GM23338 (cell line): ENCODE measurements around the gene NIPA2. TPM values are rescaled to one million over a fixed set of nuclear protein-coding genes. Genes with fewer than 3 reads are reported as not detected.
A peak's percentile ranks its signal among the peaks of the same experiment; 100 is the strongest.

ENCODE experiments used
- ATAC-seq: fragments of 200-7000 bp; cut with Tn5 transposase; 3 replicates; pipeline ENCODE4 v1.9.1; 2020
- DNase-seq: peaks from one replicate; pipeline ENCODE4 v3.0.0-alpha.2; 2015; ENCODE audit warnings: low spot score
- H2AFZ ChIP-seq: fragments of 200-600 bp; sonication (generic); 2 replicates; pipeline ENCODE4 v1.8.0; 2016; ENCODE audit warnings: antibody characterized with exemption, mild to moderate bottlenecking, moderate library complexity
- H3F3A ChIP-seq: fragments of 200-600 bp; sonication (generic); replicated peaks from 2 replicates; pipeline ENCODE4 v1.8.0; 2017; ENCODE audit warnings: antibody characterized with exemption, mixed run types, low read depth
- H3K27ac ChIP-seq: fragments of 200-600 bp; sonication (generic); 2 replicates; pipeline ENCODE4 v1.6.1; 2016; ENCODE audit warnings: low read depth
- H3K27me3 ChIP-seq: fragments of 200-600 bp; sonication (generic); 2 replicates; pipeline ENCODE4 v1.8.0; 2016; ENCODE audit warnings: mild to moderate bottlenecking, mixed run types, moderate library complexity; ENCODE audit not compliant: insufficient read depth
- H3K36me3 ChIP-seq: fragments of 200-600 bp; sonication (generic); 2 replicates; pipeline ENCODE4 v1.8.0; 2016; ENCODE audit warnings: mild to moderate bottlenecking; ENCODE audit not compliant: insufficient read depth
- H3K4me1 ChIP-seq: fragments of 200-600 bp; sonication (generic); 2 replicates; pipeline ENCODE4 v1.8.0; 2016; ENCODE audit warnings: mild to moderate bottlenecking, moderate library complexity; ENCODE audit not compliant: insufficient read depth
- H3K4me2 ChIP-seq: fragments of 200-600 bp; sonication (generic); 2 replicates; pipeline ENCODE4 v1.7.1; 2017; ENCODE audit warnings: mixed run types
- H3K4me3 ChIP-seq: fragments of 200-600 bp; sonication (generic); 2 replicates; pipeline ENCODE4 v1.6.1; 2016; ENCODE audit warnings: mixed run types
- H3K79me2 ChIP-seq: fragments of 200-600 bp; sonication (generic); replicated peaks from 2 replicates; pipeline ENCODE4 v1.8.0; 2017; ENCODE audit warnings: mild to moderate bottlenecking; ENCODE audit not compliant: insufficient read depth
- H3K9me2 ChIP-seq: fragments of 200-600 bp; sonication (generic); 2 replicates; pipeline ENCODE4 v1.8.0; 2017; ENCODE audit not compliant: insufficient read depth
- H4K20me1 ChIP-seq: fragments of 200-600 bp; sonication (generic); replicated peaks from 2 replicates; pipeline ENCODE4 v1.8.0; 2017; ENCODE audit warnings: mild to moderate bottlenecking; ENCODE audit not compliant: insufficient read depth
- H3K27ac Mint-ChIP-seq: 2 replicates; pipeline ENCODE4 v1.8.0; 2020; ENCODE audit warnings: inconsistent platforms, mild to moderate bottlenecking, moderate library complexity, mixed read lengths
- H3K27me3 Mint-ChIP-seq: 3 replicates; pipeline ENCODE4 v1.8.0; 2022; ENCODE audit warnings: low read depth, mild to moderate bottlenecking, moderate library complexity, mixed read lengths, inconsistent platforms; ENCODE audit not compliant: insufficient read depth, poor library complexity
- H3K36me3 Mint-ChIP-seq: 3 replicates; pipeline ENCODE4 v1.8.0; 2021; ENCODE audit warnings: low read depth, mild to moderate bottlenecking, inconsistent platforms, moderate library complexity, mixed read lengths
- H3K4me1 Mint-ChIP-seq: 3 replicates; pipeline ENCODE4 v1.8.0; 2020; ENCODE audit warnings: mild to moderate bottlenecking, inconsistent platforms, mixed read lengths
- H3K4me3 Mint-ChIP-seq: 3 replicates; pipeline ENCODE4 v1.8.0; 2021; ENCODE audit warnings: moderate library complexity, mild to moderate bottlenecking, inconsistent platforms, mixed read lengths
- H3K9me3 Mint-ChIP-seq: 3 replicates; pipeline ENCODE4 v1.8.0; 2020; ENCODE audit warnings: moderate library complexity, mild to moderate bottlenecking, inconsistent platforms, mixed read lengths
- CREB1 ChIP-seq: fragments of 250-450 bp; sonication (Bioruptor Pico); IDR thresholded peaks from 2 replicates; pipeline ENCODE4 v1.5.0; 2020; ENCODE audit warnings: low read depth, mild to moderate bottlenecking, moderate library complexity
- EZH2 ChIP-seq: fragments of 200-600 bp; sonication (generic); IDR thresholded peaks from one replicate; pipeline ENCODE4 v1.8.0; 2017; ENCODE audit warnings: antibody characterized with exemption, mild to moderate bottlenecking, low read depth; ENCODE audit not compliant: unreplicated experiment
- EZH2phosphoT487 ChIP-seq: fragments of 200-600 bp; sonication (generic); IDR thresholded peaks from one replicate; pipeline ENCODE4 v1.8.1; 2018; ENCODE audit warnings: antibody characterized with exemption; ENCODE audit not compliant: unreplicated experiment
- JUNB ChIP-seq: IDR thresholded peaks from one replicate; pipeline ENCODE4 v1.6.1; 2016; ENCODE audit warnings: antibody characterized with exemption; ENCODE audit not compliant: unreplicated experiment
- NANOG ChIP-seq: IDR thresholded peaks from 2 replicates; pipeline ENCODE4 v1.6.1; 2016; ENCODE audit warnings: antibody characterized with exemption, borderline replicate concordance
- POLR2AphosphoS5 ChIP-seq: IDR thresholded peaks from 2 replicates; pipeline ENCODE4 v1.6.1; 2016; ENCODE audit warnings: antibody characterized with exemption, low read depth
- STAT1 ChIP-seq: IDR thresholded peaks from one replicate; pipeline ENCODE4 v1.6.1; 2016; ENCODE audit warnings: antibody characterized with exemption; ENCODE audit not compliant: unreplicated experiment
- ZNF114 ChIP-seq: fragments of 250-450 bp; sonication (Bioruptor Pico); IDR thresholded peaks from 2 replicates; pipeline ENCODE4 v1.5.0; 2020; ENCODE audit warnings: mild to moderate bottlenecking, moderate library complexity
- ZNF331 ChIP-seq: fragments of 250-450 bp; sonication (Bioruptor Pico); IDR thresholded peaks from 2 replicates; pipeline ENCODE4 v1.5.0; 2020; ENCODE audit warnings: low read depth, mild to moderate bottlenecking, moderate library complexity
- ZNF462 ChIP-seq: fragments of 250-450 bp; sonication (Bioruptor Pico); IDR thresholded peaks from 2 replicates; pipeline ENCODE4 v1.5.0; 2020; ENCODE audit warnings: mild to moderate bottlenecking, moderate library complexity
- polyA plus RNA-seq: library from polyadenylated mRNA; unstranded; fragments of >200 nt; fragmentation: Nextera tagmentation; extraction: Ambion mirVana; gene quantifications from 2 replicates; pipeline ENCODE4 v1.2.1, GENCODE V29; 2016
- total RNA-seq: library from RNA; depleted of rRNA; stranded (reverse); fragments of >200 nt; shearing (Covaris generic); gene quantifications from 2 replicates; pipeline ENCODE4 v1.2.3, GENCODE V29; 2014
- TF ChIP-seq, protein P1 (sequence below), 2 experiments: fragments of 200-600 bp in 1 of 2; sonication (generic) in 1 of 2; conservative IDR thresholded peaks; 2 replicates each; pipeline versions ENCODE4 v1.5.1 to v1.6.1; 2016 to 2017; ENCODE audit warnings: antibody characterized with exemption in 2 of 2, low read depth in 2 of 2, mild to moderate bottlenecking in 2 of 2, moderate library complexity in 1 of 2
- TF ChIP-seq, protein P2 (sequence below): IDR thresholded peaks from one replicate; pipeline ENCODE4 v1.6.1; 2018; ENCODE audit warnings: antibody characterized with exemption; ENCODE audit not compliant: unreplicated experiment
- TF ChIP-seq, protein P3 (sequence below): IDR thresholded peaks from 2 replicates; pipeline ENCODE4 v1.6.1; 2016; ENCODE audit warnings: antibody characterized with exemption

The NIPA2 gene
- total and polyA plus RNA-seq, 2 experiments from 2014 or later: 35.0 to 105 TPM

- Histone ChIP-seq H3K27me3 (no peaks in the 10 kb centered on the region), H2AFZ (no peak overlapping the region), H3K9me2 (no peaks in the 10 kb centered on the region), H3K79me2 (peaks cover 100% of the 10 kb centered on the region), H3K36me3 (peaks cover 3% of the 10 kb centered on the region; the same call in 1 of the 2 replicates), H3F3A (0 out of 2 replicates have a peak, but pooled peaks cover 7% of the 10 kb centered on the region), H3K27ac (peak overlapping the region; percentile 57), H3K4me2 (peak overlapping the region; percentile 65), H3K4me1 (peaks cover 22% of the 10 kb centered on the region), H3K4me3 (peak overlapping the region; percentile 12; the same call in 1 of the 2 replicates), H4K20me1 (peaks cover 43% of the 10 kb centered on the region)
- Mint-ChIP-seq H3K4me1 (peaks cover 42% of the 10 kb centered on the region), H3K27ac (peak overlapping the region; percentile 94), H3K9me3 (no peaks in the 10 kb centered on the region), H3K27me3 (peaks cover 3% of the 10 kb centered on the region), H3K36me3 (peaks cover 70% of the 10 kb centered on the region), H3K4me3 (peak overlapping the region; percentile 25)
- TF ChIP-seq, protein P1, sequence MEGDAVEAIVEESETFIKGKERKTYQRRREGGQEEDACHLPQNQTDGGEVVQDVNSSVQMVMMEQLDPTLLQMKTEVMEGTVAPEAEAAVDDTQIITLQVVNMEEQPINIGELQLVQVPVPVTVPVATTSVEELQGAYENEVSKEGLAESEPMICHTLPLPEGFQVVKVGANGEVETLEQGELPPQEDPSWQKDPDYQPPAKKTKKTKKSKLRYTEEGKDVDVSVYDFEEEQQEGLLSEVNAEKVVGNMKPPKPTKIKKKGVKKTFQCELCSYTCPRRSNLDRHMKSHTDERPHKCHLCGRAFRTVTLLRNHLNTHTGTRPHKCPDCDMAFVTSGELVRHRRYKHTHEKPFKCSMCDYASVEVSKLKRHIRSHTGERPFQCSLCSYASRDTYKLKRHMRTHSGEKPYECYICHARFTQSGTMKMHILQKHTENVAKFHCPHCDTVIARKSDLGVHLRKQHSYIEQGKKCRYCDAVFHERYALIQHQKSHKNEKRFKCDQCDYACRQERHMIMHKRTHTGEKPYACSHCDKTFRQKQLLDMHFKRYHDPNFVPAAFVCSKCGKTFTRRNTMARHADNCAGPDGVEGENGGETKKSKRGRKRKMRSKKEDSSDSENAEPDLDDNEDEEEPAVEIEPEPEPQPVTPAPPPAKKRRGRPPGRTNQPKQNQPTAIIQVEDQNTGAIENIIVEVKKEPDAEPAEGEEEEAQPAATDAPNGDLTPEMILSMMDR (conservative IDR thresholded peaks at IDR 0.05; ENCODE audit: low read depth in 2 of 2): no peak
- TF ChIP-seq ZNF114 (CRISPR knock-in tag): no peak
- no peak for TF ChIP-seq JUNB
- TF ChIP-seq CREB1: no peak
- no peak for TF ChIP-seq ZNF462 (CRISPR knock-in tag)
- TF ChIP-seq, protein P2, sequence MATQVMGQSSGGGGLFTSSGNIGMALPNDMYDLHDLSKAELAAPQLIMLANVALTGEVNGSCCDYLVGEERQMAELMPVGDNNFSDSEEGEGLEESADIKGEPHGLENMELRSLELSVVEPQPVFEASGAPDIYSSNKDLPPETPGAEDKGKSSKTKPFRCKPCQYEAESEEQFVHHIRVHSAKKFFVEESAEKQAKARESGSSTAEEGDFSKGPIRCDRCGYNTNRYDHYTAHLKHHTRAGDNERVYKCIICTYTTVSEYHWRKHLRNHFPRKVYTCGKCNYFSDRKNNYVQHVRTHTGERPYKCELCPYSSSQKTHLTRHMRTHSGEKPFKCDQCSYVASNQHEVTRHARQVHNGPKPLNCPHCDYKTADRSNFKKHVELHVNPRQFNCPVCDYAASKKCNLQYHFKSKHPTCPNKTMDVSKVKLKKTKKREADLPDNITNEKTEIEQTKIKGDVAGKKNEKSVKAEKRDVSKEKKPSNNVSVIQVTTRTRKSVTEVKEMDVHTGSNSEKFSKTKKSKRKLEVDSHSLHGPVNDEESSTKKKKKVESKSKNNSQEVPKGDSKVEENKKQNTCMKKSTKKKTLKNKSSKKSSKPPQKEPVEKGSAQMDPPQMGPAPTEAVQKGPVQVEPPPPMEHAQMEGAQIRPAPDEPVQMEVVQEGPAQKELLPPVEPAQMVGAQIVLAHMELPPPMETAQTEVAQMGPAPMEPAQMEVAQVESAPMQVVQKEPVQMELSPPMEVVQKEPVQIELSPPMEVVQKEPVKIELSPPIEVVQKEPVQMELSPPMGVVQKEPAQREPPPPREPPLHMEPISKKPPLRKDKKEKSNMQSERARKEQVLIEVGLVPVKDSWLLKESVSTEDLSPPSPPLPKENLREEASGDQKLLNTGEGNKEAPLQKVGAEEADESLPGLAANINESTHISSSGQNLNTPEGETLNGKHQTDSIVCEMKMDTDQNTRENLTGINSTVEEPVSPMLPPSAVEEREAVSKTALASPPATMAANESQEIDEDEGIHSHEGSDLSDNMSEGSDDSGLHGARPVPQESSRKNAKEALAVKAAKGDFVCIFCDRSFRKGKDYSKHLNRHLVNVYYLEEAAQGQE: no peak
- no peak for TF ChIP-seq STAT1
- no peak for TF ChIP-seq NANOG
- no peak for TF ChIP-seq EZH2
- TF ChIP-seq EZH2phosphoT487: no peak
- TF ChIP-seq, protein P3, sequence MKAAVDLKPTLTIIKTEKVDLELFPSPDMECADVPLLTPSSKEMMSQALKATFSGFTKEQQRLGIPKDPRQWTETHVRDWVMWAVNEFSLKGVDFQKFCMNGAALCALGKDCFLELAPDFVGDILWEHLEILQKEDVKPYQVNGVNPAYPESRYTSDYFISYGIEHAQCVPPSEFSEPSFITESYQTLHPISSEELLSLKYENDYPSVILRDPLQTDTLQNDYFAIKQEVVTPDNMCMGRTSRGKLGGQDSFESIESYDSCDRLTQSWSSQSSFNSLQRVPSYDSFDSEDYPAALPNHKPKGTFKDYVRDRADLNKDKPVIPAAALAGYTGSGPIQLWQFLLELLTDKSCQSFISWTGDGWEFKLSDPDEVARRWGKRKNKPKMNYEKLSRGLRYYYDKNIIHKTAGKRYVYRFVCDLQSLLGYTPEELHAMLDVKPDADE: no peak
- no peak for TF ChIP-seq ZNF331
- TF ChIP-seq POLR2AphosphoS5: no peak
- ATAC-seq: peak; percentile 99
- peak; percentile 73 for DNase-seq
Observed at GRCh38 chr15:22845289-22845900, 6.9 kb downstream of the NIPA2 start.
